Measurements from ENCODE around the gene C21orf58.

C21orf58 gene

GRCh38 chr21:46308431-46308830 is 15.2 kb downstream of the C21orf58 start:
- WGBS = 97% methylated on average over 2 of the region's 2 CpGs
- H3K9me3 ChIP-seq (ENCODE audit: insufficient read depth, low read depth, low read length) = no peaks in the 10 kb centered on the region
- no peak overlapping the region for H3K9ac ChIP-seq (ENCODE audit: low read depth, low read length)
- H3K27me3 ChIP-seq (ENCODE audit: insufficient read depth, low read length) = no peaks in the 10 kb centered on the region
- no peaks in the 10 kb centered on the region for H3K4me1 ChIP-seq (ENCODE audit: insufficient read depth, low read length)
- no peak overlapping the region for H3K27ac ChIP-seq (ENCODE audit: low read depth, low read length)
- peaks cover 43% of the 10 kb centered on the region for H3K36me3 ChIP-seq (ENCODE audit: insufficient read depth, low read length)
- no peak overlapping the region for H3K4me3 ChIP-seq (ENCODE audit: low read length)

GRCh38 chr21:46307625-46308024 is 16.0 kb downstream of the C21orf58 start:
- 93% methylated on average over 2 of the region's 2 CpGs for WGBS

GRCh38 chr21:46304955-46305354 is 18.7 kb downstream of the C21orf58 start:
- Histone ChIP-seq H3K9ac (ENCODE audit: low read depth, low read length) (no peak overlapping the region), H3K4me1 (ENCODE audit: insufficient read depth, low read length) (no peaks in the 10 kb centered on the region), H3K36me3 (ENCODE audit: insufficient read depth, low read length) (peaks cover 50% of the 10 kb centered on the region), H3K27ac (ENCODE audit: low read depth, low read length) (no peak overlapping the region), H3K27me3 (ENCODE audit: insufficient read depth, low read length) (no peaks in the 10 kb centered on the region), H3K4me3 (ENCODE audit: low read length) (no peak overlapping the region), H3K9me3 (ENCODE audit: insufficient read depth, low read depth, low read length) (no peaks in the 10 kb centered on the region)
- 97% methylated on average over 11 of the region's 11 CpGs for WGBS

More at GRCh38 chr21:46307625-46308024, 16.0 kb downstream of the C21orf58 start:
- Histone ChIP-seq H3K36me3 (ENCODE audit: insufficient read depth, low read length) (peaks cover 36% of the 10 kb centered on the region), H3K9ac (ENCODE audit: low read depth, low read length) (no peak overlapping the region), H3K9me3 (ENCODE audit: insufficient read depth, low read depth, low read length) (no peaks in the 10 kb centered on the region), H3K27ac (ENCODE audit: low read depth, low read length) (no peak overlapping the region), H3K27me3 (ENCODE audit: insufficient read depth, low read length) (no peaks in the 10 kb centered on the region), H3K4me1 (ENCODE audit: insufficient read depth, low read length) (no peaks in the 10 kb centered on the region), H3K4me3 (ENCODE audit: low read length) (no peak overlapping the region)

GRCh38 chr21:46304437-46304836 is 19.2 kb downstream of the C21orf58 start:
- Histone ChIP-seq H3K4me3 (ENCODE audit: low read length) (no peak overlapping the region), H3K27me3 (ENCODE audit: insufficient read depth, low read length) (no peaks in the 10 kb centered on the region), H3K4me1 (ENCODE audit: insufficient read depth, low read length) (no peaks in the 10 kb centered on the region), H3K9me3 (ENCODE audit: insufficient read depth, low read depth, low read length) (no peaks in the 10 kb centered on the region), H3K9ac (ENCODE audit: low read depth, low read length) (no peak overlapping the region), H3K36me3 (ENCODE audit: insufficient read depth, low read length) (peaks cover 52% of the 10 kb centered on the region), H3K27ac (ENCODE audit: low read depth, low read length) (no peak overlapping the region)
- 97% methylated on average over 5 of the region's 5 CpGs for WGBS

- no peak overlapping the region for H3K27ac ChIP-seq (ENCODE audit: low read depth, low read length)
- H3K9me3 ChIP-seq (ENCODE audit: insufficient read depth, low read depth, low read length) = no peaks in the 10 kb centered on the region
- no peak overlapping the region for H3K9ac ChIP-seq (ENCODE audit: low read depth, low read length)
- H3K4me3 ChIP-seq (ENCODE audit: low read length) = no peak overlapping the region
- no peaks in the 10 kb centered on the region for H3K27me3 ChIP-seq (ENCODE audit: insufficient read depth, low read length)
- H3K36me3 ChIP-seq (ENCODE audit: insufficient read depth, low read length) = peaks cover 44% of the 10 kb centered on the region
- H3K4me1 ChIP-seq (ENCODE audit: insufficient read depth, low read length) = no peaks in the 10 kb centered on the region
- 94% methylated on average over 14 of the region's 14 CpGs for WGBS
Measured at GRCh38 chr21:46301759-46302158, 21.9 kb downstream of the C21orf58 start.

GRCh38 chr21:46299167-46299566 is 24.5 kb downstream of the C21orf58 start:
- Histone ChIP-seq H3K27ac (ENCODE audit: low read depth, low read length) (no peak overlapping the region), H3K4me3 (ENCODE audit: low read length) (no peak overlapping the region), H3K9me3 (ENCODE audit: insufficient read depth, low read depth, low read length) (no peaks in the 10 kb centered on the region), H3K9ac (ENCODE audit: low read depth, low read length) (no peak overlapping the region), H3K36me3 (ENCODE audit: insufficient read depth, low read length) (peaks cover 32% of the 10 kb centered on the region), H3K27me3 (ENCODE audit: insufficient read depth, low read length) (no peaks in the 10 kb centered on the region), H3K4me1 (ENCODE audit: insufficient read depth, low read length) (peaks cover 5% of the 10 kb centered on the region)
- 88% methylated on average over 9 of the region's 9 CpGs for WGBS

GRCh38 chr21:46297338-46298271 is 26.1 kb downstream of the C21orf58 start:
- H3K36me3 ChIP-seq (ENCODE audit: insufficient read depth, low read length) = peaks cover 32% of the 10 kb centered on the region
- peak overlapping the region; percentile 39 for H3K4me3 ChIP-seq (ENCODE audit: low read length)
- peaks cover 5% of the 10 kb centered on the region for H3K4me1 ChIP-seq (ENCODE audit: insufficient read depth, low read length)
- H3K27me3 ChIP-seq (ENCODE audit: insufficient read depth, low read length) = no peaks in the 10 kb centered on the region
- H3K9me3 ChIP-seq (ENCODE audit: insufficient read depth, low read depth, low read length) = no peaks in the 10 kb centered on the region
- H3K27ac ChIP-seq (ENCODE audit: low read depth, low read length) = no peak overlapping the region
- H3K9ac ChIP-seq (ENCODE audit: low read depth, low read length) = peak overlapping the region; percentile 36; the same call in 1 of the 2 replicates
- 92% methylated on average over 84 of the region's 84 CpGs for WGBS

- Histone ChIP-seq H3K27ac (ENCODE audit: low read depth, low read length) (no peak overlapping the region), H3K27me3 (ENCODE audit: insufficient read depth, low read length) (no peaks in the 10 kb centered on the region), H3K9ac (ENCODE audit: low read depth, low read length) (no peak overlapping the region), H3K4me3 (ENCODE audit: low read length) (no peak overlapping the region), H3K36me3 (ENCODE audit: insufficient read depth, low read length) (peaks cover 30% of the 10 kb centered on the region), H3K9me3 (ENCODE audit: insufficient read depth, low read depth, low read length) (no peaks in the 10 kb centered on the region), H3K4me1 (ENCODE audit: insufficient read depth, low read length) (peaks cover 5% of the 10 kb centered on the region)
- 85% methylated on average over 29 of the region's 29 CpGs for WGBS
Measured at GRCh38 chr21:46295996-46296752, 27.5 kb downstream of the C21orf58 start.

GRCh38 chr21:46295177-46295770 is 28.4 kb downstream of the C21orf58 start:
- Histone ChIP-seq H3K9me3 (ENCODE audit: insufficient read depth, low read depth, low read length) (no peaks in the 10 kb centered on the region), H3K27ac (ENCODE audit: low read depth, low read length) (no peak overlapping the region), H3K27me3 (ENCODE audit: insufficient read depth, low read length) (no peaks in the 10 kb centered on the region), H3K9ac (ENCODE audit: low read depth, low read length) (no peak overlapping the region), H3K4me3 (ENCODE audit: low read length) (no peak overlapping the region), H3K36me3 (ENCODE audit: insufficient read depth, low read length) (peaks cover 23% of the 10 kb centered on the region), H3K4me1 (ENCODE audit: insufficient read depth, low read length) (peaks cover 5% of the 10 kb centered on the region)
- 50% methylated on average over 8 of the region's 9 CpGs for WGBS

- H3K27me3 ChIP-seq (ENCODE audit: insufficient read depth, low read length) = no peaks in the 10 kb centered on the region
- WGBS = 85% methylated on average over 10 of the region's 10 CpGs
- H3K4me3 ChIP-seq (ENCODE audit: low read length) = no peak overlapping the region
- 0 out of 2 replicates have a peak overlapping the region, but pooled peaks have one; percentile 35 for H3K27ac ChIP-seq (ENCODE audit: low read depth, low read length)
- H3K9me3 ChIP-seq (ENCODE audit: insufficient read depth, low read depth, low read length) = no peaks in the 10 kb centered on the region
- H3K4me1 ChIP-seq (ENCODE audit: insufficient read depth, low read length) = peaks cover 5% of the 10 kb centered on the region
- no peak overlapping the region for H3K9ac ChIP-seq (ENCODE audit: low read depth, low read length)
- H3K36me3 ChIP-seq (ENCODE audit: insufficient read depth, low read length) = peaks cover 22% of the 10 kb centered on the region
Measured at GRCh38 chr21:46294647-46295176, 29.0 kb downstream of the C21orf58 start.
